Progenitor cell of endocrine pancreas (in vitro differentiated cells): ENCODE data around the gene PRDX1. TPM values are rescaled to one million over a fixed set of nuclear protein-coding genes. Genes with fewer than 3 reads are reported as not detected.

Experiments used
- DNase-seq: peaks from one replicate; pipeline ENCODE4 v3.0.0; 2021; ENCODE audit warnings: low spot score; ENCODE audit not compliant: unreplicated experiment
- H3K27ac Mint-ChIP-seq: 2 replicates; pipeline ENCODE4 v1.8.0; 2021; ENCODE audit warnings: mild to moderate bottlenecking, moderate library complexity, mixed read lengths
- H3K27me3 Mint-ChIP-seq: 2 replicates; pipeline ENCODE4 v1.8.0; 2021; ENCODE audit warnings: mixed read lengths
- H3K36me3 Mint-ChIP-seq: 2 replicates; pipeline ENCODE4 v1.8.0; 2022; ENCODE audit warnings: mixed read lengths; ENCODE audit not compliant: insufficient read depth
- H3K4me1 Mint-ChIP-seq: 2 replicates; pipeline ENCODE4 v1.8.0; 2021; ENCODE audit warnings: low read depth, mixed read lengths
- H3K4me3 Mint-ChIP-seq: 2 replicates; pipeline ENCODE4 v1.8.0; 2021; ENCODE audit warnings: low read depth, mild to moderate bottlenecking, moderate library complexity, mixed read lengths
- H3K9me3 Mint-ChIP-seq: 2 replicates; pipeline ENCODE4 v1.8.0; 2021; ENCODE audit warnings: low read depth, mixed read lengths
- CTCF ChIP-seq: fragments of 200-600 bp; sonication (generic); IDR thresholded peaks from one replicate; pipeline ENCODE4 v1.5.0; 2021; ENCODE audit warnings: antibody characterized with exemption, mild to moderate bottlenecking; ENCODE audit not compliant: unreplicated experiment
- total RNA-seq: library from RNA; stranded (reverse); gene quantifications from 2 replicates; pipeline ENCODE4 v1.2.1, GENCODE V29; 2021

Gene PRDX1
- total RNA-seq, 1 donor from 2014 or later: 308 TPM

GRCh38 chr1:45512641-45513054, 9.0 kb downstream of the PRDX1 start:
- Mint-ChIP-seq H3K4me1 (peaks cover 29% of the 10 kb centered on the region), H3K9me3 (no peaks in the 10 kb centered on the region), H3K27me3 (no peaks in the 10 kb centered on the region), H3K27ac (peak overlapping the region; percentile 92), H3K36me3 (peaks cover 41% of the 10 kb centered on the region), H3K4me3 (no peak overlapping the region)
- peak; percentile 45 for DNase-seq
- peak; percentile 76 for TF ChIP-seq CTCF

- peaks cover 29% of the 10 kb centered on the region for H3K36me3 Mint-ChIP-seq
Observed at GRCh38 chr1:45510972-45511527, 10.6 kb downstream of the PRDX1 start.

GRCh38 chr1:45510036-45510971, 11.4 kb downstream of the PRDX1 start:
- no peaks in the 10 kb centered on the region for H3K9me3 Mint-ChIP-seq

More at GRCh38 chr1:45510972-45511527, 10.6 kb downstream of the PRDX1 start:
- DNase-seq: no peak
- peaks cover 26% of the 10 kb centered on the region for H3K4me1 Mint-ChIP-seq
- H3K27ac Mint-ChIP-seq: no peak overlapping the region
- TF ChIP-seq CTCF: no peak
- no peaks in the 10 kb centered on the region for H3K27me3 Mint-ChIP-seq
- H3K4me3 Mint-ChIP-seq: no peak overlapping the region
- no peaks in the 10 kb centered on the region for H3K9me3 Mint-ChIP-seq

GRCh38 chr1:45508295-45509151, 13.2 kb downstream of the PRDX1 start:
- no peak for TF ChIP-seq CTCF
- Mint-ChIP-seq H3K9me3 (no peaks in the 10 kb centered on the region), H3K36me3 (peaks cover 16% of the 10 kb centered on the region), H3K4me1 (peaks cover 7% of the 10 kb centered on the region), H3K27me3 (no peaks in the 10 kb centered on the region), H3K27ac (peak overlapping the region; percentile 10), H3K4me3 (no peak overlapping the region)
- DNase-seq: no peak

More at GRCh38 chr1:45510036-45510971, 11.4 kb downstream of the PRDX1 start:
- Mint-ChIP-seq H3K27me3 (no peaks in the 10 kb centered on the region), H3K4me3 (no peak overlapping the region), H3K36me3 (peaks cover 26% of the 10 kb centered on the region), H3K4me1 (peaks cover 24% of the 10 kb centered on the region), H3K27ac (no peak overlapping the region)
- no peak for TF ChIP-seq CTCF
- DNase-seq: no peak

- no peak for DNase-seq
- Mint-ChIP-seq H3K27ac (peak overlapping the region; percentile 10), H3K4me1 (peaks cover 2% of the 10 kb centered on the region), H3K27me3 (no peaks in the 10 kb centered on the region), H3K4me3 (no peak overlapping the region), H3K9me3 (no peaks in the 10 kb centered on the region), H3K36me3 (peaks cover 15% of the 10 kb centered on the region)
- no peak for TF ChIP-seq CTCF
Observed at GRCh38 chr1:45507893-45508292, 13.8 kb downstream of the PRDX1 start.
